HG02642 (cell line): ENCODE measurements around the gene CACNA2D3.

Experiments
- ATAC-seq: cut with Tn5 transposase; IDR thresholded peaks from one replicate; pipeline ENCODE4 v1.9.1; 2021; ENCODE audit warnings: mild to moderate bottlenecking; ENCODE audit not compliant: unreplicated experiment, poor library complexity

CACNA2D3 gene

DNA sequence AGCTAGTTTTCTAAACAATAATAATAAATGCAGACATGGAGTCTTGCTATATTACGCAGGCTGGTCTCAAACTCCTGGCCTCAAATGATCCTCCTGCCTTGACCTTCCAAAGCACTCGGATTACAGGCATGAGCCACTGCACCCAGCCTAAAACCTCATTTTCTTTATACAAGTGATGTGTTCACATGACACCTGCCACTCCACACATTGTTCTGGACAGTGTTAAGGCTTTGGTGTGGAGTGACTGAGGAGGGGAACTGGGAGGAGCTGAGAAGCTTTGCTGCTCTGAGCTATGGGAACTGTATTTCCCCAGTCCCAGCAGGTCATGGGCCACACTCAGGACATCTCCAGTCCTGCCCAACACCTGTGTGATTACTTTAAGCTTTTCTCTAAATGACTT, 425.5 kb downstream of the CACNA2D3 start:
- ATAC-seq = no peak

DNA sequence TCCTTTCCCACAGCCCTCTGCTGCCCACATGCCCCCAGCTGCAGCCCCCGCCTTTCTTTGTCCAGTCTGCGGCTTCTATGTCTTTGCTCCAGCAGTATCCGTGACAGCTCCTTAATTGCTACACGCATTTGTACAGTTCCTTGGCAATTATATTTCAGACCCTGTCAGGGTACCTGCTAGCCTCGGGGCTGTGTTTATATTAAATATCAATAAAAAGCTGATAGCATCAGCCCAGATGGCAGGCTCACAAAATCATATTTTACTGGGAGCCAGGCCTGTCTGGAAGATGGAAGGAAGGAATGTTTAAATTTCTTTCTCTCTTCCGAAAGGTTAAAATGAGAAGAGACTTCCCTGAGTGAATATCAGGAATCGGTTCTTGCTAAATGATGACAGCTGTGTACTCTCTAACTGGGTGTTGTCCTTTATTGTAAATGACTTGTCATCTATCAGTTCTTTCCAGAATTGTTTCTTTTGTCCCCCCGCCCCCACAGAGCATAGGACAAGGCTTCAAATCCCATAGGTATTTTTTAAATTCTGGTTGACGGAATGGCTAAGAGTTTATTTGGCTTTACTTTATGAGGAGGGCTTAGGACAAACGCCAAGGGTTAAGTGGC, 427.4 kb downstream of the CACNA2D3 start:
- ATAC-seq = no peak

DNA sequence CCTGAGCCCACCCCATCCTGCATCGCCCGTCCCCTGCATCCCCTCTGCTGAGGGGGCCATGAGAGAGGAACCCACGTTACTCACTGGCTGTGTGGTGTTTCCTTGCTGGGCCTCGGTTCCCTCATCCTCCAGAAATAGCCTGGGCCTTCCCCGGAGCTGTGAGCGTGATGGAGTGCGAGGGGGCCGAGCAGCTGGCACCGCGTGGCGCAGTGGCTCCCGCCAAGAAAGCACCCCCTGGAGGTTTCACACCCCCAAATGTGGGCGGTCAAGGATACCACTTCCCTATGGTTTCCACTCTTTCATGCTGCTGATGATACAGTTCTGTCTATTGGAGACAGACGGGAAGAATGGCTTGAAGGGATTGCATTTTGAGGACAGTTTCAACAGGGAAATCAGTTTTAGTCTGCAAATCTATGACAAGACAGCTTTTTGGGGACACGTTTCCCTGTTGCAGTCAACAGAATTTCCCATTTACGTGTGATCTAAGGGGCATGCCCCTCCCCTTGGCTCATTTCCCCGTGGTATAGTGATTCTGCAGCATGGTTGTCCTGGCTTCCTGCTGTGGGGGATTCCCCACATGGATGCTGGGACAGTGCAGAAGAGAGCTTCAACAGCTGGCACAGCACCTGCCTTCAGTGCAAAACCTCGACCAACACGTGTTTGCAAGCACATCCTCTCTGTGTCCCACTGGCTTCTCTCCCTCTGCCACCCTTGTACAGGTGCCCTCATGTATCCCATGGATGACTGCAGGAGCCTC, 428.0 kb downstream of the CACNA2D3 start:
- ATAC-seq = no peak

DNA sequence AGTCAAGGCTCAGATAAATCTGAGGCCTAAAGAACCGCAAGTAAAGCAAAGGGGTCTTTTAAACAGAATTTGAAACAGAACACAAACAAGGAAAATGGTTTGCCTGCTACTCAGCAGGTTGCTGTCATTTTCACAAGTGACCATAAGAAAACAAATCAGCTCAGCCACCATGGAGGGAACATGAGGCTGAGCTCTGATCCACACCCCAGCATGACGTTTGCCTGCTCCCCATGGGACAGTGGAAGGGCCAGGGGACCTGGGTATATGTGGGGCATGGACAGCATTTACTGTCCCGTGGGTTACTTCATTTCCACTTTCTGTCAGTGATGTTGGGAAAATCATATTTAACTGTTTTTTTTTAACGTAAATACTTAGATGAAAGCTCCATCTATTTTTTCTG, 434.3 kb downstream of the CACNA2D3 start:
- ATAC-seq = no peak

DNA sequence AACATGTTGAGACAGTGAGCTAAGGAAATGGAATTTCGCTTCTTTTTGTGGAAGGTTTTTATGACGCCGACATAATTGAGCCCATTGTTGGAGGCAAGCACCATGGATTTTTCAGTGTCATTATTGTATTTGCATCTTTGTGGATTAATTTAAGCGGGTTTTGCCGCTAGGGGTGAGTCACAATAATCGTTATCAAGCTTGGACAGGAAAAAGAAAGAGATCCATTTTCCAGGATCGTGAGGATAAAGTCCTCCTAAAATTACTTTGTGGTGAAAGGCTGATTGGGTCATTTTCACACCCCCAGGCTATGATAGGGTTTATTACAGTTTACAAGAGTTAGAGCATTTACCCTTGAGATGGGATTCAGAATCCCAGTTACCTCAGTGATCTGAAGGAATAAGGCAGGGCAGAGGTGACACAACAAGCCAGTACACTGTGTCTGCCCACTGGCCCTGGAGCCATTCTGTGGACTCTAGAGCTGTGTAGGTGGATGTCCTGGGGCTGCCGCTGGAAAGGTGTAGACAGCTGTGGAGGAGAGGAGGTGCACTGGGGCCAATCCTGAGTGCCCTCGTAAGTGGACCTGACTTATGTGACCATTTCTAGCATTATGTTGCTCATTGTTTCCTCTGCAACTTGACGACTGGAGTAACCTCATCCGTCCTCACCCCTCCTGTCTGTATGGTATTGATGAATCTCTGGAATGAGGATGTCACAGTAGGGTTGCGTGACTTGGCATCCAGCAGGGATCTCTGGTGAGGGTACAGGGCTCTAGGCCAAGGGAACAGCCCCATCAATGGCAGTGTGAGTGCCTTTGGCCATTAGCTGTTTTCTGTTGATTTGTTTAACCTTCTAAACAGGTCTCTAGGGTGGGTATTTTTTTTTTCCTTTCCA, 435.4 kb downstream of the CACNA2D3 start:
- no peak for ATAC-seq

DNA sequence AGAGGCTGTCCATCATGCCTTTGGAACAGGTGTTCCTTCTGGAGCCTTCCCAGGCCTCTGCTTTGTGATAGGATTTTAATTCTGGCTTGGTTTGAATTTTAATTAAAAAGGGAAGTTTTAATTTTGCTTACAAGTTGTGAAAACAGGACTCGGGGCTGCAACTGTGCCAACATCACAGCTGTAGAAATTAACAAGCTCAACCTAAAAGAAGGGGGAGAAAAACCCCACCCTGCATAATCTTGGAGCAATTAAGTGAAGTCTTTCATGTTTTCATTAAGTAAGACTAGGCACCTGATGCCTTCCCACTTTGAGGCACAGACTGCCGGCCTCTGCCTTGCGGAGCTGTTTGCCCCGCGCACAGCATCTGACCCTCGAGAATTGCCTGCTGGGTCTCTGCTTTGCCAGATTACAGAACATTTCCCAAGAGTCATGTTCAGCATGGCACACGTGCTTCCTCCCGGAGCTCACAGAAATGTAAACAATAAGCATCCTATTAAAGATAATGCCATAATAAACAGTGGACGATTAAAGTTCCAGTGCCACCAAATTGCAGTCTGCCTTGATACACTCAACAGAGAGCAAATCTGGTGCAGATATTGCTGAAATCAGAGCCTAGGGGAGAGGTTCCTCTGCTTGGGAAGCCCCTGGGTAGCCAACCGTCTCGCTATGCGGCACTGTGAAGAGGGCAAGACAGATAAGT, 441.3 kb downstream of the CACNA2D3 start:
- ATAC-seq = no peak

DNA sequence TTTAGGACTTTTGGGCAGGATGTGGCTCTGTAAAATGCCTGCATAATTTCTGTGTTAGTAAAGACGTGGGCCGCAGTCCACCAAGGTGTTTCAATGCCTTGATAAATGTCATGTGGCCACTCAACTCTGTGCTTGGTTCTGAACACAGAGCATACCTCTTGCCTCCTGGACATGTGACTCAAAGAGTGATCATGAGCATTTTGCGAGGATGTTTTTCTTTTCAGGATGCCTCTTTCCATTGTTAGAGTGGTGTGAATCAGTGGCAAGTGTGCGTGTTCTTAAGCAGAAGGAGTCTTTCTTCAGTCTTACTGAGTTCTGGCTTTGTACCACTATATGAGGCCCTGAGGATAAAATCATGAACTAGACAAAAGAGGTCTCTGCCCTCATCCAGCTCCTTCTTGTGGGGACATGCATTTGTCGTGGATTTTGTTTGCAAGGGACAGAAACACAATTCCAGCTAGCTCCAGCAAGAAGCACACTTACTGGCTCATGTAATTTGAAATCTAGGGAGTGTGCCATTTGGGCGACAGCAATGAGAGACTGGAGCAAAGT, 442.1 kb downstream of the CACNA2D3 start:
- ATAC-seq = no peak

DNA sequence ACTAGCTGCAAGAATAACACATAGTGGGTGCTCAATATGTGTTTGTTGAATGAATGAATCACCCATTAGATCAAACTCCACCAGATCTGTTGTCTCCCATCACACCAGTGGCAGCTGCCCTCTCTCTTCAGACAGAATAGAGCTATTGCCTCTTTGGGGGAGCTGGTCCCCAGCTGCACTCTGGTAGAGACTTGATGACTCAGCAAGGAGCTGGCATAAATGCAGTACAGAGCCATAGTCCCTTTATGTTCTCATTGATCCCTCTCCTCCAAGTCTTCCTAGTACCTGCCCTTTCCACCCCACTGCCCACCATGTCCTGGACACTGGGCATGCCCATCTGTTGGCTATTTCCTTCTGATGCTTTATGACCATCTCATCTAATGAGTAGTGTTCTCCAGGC, 443.6 kb downstream of the CACNA2D3 start:
- ATAC-seq = no peak

DNA sequence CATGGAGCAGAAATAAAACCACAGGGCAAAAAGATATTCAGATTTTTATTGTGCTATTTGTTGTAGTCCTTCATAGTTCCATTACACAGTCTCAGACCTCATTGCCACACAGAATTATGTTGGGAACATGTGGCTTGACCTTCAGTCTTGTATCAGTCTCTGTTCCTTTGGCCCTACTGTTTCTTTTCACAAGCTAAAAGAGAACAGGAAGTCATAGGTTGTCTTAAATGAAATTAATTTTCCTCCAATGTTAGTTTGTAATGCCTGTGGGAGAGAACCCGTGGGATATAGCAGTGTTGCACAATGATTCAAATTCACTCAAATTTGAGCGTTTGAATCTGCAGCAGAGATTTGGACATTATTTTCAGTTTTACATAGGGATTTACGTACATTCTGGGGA, 445.6 kb downstream of the CACNA2D3 start:
- no peak for ATAC-seq

DNA sequence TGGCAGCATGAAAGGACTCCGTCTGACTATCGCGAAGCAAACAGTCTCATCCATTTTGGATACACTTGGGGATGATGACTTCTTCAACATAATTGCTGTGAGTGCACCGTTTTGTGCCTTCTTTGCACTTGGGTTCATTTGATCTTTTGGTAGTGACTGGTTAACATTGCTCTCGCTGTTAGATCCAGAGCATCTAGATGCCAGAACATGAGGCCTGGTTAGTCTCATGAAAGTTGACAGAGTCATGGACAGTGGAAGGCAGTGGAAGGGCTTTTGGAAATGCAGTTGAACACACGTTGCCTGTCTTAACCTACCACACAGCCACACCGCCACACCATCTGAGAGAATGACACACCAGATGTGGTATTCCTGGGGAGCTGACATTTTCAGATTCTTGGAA, 447.7 kb downstream of the CACNA2D3 start:
- no peak for ATAC-seq

DNA sequence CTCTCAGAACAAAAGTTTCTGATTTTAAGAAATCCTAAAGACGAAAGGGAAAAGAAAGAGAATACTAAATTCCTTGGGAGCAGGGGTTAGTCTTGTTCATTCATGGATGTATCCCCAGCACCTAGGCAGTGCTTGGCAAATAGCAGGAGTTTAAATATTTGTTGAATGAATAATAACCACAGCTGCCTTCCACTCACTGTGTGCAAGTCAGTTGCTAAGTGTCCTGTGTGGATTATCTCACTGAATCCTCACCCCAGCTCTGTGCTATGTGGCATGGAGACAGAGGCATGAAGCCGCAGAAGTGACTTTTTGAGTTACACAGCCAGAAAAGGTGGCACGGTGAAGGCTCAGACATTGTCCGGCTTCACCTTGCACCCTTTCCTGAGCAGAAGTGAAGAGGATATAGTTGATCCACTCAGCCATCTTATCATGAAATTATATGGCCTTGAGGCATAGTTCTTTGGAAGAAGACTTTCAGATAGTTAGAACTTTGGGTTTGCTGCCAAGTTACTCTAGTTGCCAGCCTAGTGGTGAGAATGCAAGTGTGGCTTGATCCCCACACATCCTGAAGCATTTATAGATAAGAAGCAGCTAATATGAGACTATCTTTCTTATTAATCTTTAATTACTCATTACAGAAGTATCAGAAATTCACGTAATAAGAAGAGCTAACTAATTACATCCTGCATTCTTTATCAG, 450.0 kb downstream of the CACNA2D3 start:
- ATAC-seq = no peak

DNA sequence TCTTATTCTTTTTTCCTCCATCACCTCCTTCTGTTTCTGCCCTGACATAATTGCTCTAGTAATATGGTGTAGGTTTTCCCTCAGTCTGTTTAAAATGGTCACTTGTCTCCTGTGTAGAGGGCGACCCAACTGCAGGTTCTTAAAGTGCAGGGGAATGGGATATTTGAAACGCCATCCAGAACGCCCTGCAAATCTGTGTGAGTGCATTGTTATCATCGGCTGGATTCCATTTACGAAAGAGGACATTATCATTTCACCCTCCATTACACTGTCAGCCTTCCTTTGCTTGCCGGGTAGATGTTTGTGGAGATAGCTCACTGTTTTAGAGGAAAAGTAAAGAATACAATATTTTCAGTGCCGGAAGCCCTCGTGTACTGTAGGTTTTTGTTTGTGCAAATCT, 451.5 kb downstream of the CACNA2D3 start:
- no peak for ATAC-seq

DNA sequence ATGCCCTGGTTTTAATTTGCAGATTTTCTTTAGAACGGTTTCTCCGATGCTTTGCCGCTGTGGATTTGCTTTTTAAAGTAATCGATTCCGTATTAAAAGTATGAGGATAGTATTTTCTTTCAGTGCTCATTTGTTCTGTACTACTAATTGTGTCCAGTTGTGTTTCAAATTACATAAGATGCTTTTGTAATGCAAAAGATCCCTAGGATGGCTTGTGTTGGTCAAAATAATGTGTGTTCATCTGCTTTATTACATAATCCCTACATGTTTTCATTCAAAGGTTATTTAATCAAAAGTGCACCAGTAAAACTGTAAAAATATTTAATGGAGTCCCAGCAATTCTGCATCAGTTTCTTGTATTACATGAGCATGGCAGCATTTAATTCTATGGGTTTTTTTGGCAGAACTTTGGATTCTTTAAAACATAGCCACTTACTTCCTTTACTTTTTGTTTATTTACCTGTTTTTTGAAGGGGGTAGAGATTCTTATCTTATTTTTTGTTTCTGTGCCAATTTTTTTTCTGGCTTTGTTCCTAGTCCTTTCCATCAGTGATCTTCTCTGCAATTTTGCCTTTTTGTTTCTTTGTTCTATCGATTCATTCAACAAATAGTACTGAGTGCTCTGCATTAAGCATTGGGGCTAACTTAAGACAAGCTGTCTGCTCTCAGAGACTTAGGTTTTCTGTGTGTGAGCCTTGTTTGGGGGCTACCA, 452.7 kb downstream of the CACNA2D3 start:
- ATAC-seq = no peak

DNA sequence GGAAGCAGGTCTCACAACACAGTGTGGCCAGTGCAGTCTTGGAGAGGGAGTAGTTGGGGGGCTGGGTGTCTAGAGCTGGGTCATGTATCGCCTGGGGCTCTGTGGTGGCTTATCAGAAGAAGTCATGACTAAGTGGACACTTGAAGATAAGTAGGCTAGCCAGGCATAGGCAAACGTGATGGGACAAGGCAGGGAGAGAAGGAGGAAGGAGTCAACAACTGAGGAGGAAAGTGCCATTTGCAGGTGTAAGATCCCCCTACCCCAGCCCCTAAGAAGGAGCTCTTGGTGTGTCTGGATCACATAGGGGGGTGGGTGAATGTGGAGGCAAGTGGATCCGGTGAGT, 453.2 kb downstream of the CACNA2D3 start:
- ATAC-seq = no peak

DNA sequence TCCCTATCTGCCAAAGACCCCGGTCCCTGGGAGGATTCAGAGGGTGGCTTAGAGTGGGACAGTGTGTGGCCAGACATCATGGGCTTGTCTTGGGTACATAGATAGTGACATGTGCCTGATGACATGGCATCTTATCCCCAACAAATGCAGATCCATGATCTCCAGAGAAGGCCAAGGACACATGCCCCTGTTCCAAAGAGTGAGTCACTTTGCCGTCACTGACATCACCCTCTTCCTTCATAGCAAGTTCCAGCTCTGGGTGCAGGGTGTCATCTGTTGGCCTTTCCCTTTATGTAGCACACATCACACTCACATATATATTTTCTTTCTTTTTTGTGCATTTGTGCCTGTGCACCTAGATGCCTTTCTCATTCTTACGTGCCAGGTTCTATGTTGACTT, 455.0 kb downstream of the CACNA2D3 start:
- no peak for ATAC-seq

DNA sequence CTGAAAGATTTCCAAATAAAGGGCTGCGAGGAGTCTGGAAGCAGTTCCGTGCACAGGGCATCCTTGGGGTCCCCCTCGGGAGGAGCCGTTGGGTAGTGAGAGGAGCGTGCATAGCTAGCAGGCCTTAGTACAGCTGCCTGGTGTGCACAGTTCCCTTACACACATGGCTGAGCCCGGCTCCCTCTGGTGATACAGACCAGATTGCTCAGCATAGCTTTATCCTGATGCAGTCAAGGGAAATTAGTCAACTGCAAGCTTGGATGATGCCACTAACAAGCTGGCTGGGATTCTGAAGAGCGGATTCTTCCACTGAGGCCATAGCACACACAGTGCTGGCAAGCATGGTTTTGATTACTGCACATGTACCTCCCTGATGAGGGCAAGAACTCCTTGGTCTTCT, 456.1 kb downstream of the CACNA2D3 start:
- ATAC-seq = no peak

DNA sequence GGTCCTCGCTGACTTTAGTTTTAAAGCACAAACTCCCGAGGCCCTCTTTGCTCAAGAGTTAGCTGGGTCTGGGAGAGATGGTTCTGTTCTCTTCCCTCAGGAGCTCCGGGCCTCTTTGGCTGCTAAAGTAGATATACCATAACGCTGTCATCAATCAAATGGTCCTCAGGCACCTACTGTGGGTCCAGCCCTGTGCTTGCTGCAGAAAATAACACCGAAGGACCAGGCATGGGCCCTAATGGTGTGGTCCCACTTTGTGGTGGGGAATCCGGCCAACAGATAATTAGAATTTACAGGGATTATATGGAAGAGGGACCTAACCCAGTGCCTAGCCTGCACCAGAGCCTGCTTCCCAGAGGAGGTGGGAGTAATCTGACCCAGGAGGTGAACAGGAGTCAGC, 458.1 kb downstream of the CACNA2D3 start:
- no peak for ATAC-seq

DNA sequence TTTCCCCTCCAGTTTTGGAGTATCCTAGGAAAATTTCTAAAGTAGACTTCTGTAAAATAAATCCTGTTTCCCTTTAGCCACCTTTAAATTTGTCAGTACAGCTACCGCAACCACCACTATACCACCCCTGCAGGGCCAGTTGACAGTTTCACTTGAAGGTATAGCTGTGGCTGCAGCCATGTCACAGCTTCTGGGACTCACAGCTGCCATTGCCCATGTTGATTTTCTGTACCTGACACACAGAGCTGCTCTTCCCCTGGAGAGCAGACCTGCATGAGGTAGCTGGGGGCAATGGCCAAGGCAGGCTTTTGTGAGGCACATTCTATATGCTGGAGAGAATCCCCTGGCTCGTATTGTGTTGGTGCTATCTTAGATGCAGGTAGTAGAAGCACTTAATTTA, 460.1 kb downstream of the CACNA2D3 start:
- no peak for ATAC-seq

DNA sequence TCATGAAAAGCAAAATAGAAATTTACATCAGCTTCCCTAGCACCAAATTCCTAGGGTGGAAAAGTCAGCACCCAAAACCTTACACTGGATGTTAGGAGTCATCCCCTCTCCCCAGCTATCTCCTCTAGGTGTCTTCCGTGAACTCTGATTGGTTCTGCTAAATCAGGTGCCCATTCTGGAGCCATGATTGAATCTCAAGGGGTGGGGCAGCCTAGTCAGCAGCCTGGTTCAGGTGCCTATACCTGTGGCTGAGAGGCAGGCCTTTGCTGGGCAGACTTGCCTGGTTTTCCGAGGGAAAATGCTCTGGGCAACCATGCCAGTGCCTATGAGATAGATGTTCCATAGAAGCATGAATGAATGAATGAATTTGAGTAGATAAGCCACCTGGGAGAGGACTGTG, 468.8 kb downstream of the CACNA2D3 start:
- ATAC-seq = no peak
